Activated naive CD8-positive, alpha-beta T cell (primary cell): ENCODE data around the gene POLR1H.

Source experiments
- H3K27ac Mint-ChIP-seq: one replicate; pipeline ENCODE4 v1.8.0; 2021; ENCODE audit warnings: mixed read lengths
- H3K27me3 Mint-ChIP-seq: one replicate; pipeline ENCODE4 v1.8.0; 2021; ENCODE audit warnings: mixed read lengths
- H3K36me3 Mint-ChIP-seq: one replicate; pipeline ENCODE4 v1.8.0; 2021; ENCODE audit warnings: mixed read lengths
- H3K4me1 Mint-ChIP-seq: one replicate; pipeline ENCODE4 v1.8.0; 2021; ENCODE audit warnings: low read depth, mixed read lengths
- H3K4me3 Mint-ChIP-seq: one replicate; pipeline ENCODE4 v1.8.0; 2021; ENCODE audit warnings: mild to moderate bottlenecking, mixed read lengths
- H3K9me3 Mint-ChIP-seq: one replicate; pipeline ENCODE4 v1.8.0; 2021; ENCODE audit warnings: low read depth, mixed read lengths

Gene POLR1H

GRCh38 chr6:30042914-30043313 lies 18.2 kb upstream of the POLR1H start:
- Mint-ChIP-seq H3K4me1 (peaks cover 23% of the 10 kb centered on the region), H3K27me3 (no peaks in the 10 kb centered on the region), H3K27ac (no peak overlapping the region), H3K36me3 (peaks cover 7% of the 10 kb centered on the region), H3K9me3 (no peaks in the 10 kb centered on the region), H3K4me3 (no peak overlapping the region)

DNA sequence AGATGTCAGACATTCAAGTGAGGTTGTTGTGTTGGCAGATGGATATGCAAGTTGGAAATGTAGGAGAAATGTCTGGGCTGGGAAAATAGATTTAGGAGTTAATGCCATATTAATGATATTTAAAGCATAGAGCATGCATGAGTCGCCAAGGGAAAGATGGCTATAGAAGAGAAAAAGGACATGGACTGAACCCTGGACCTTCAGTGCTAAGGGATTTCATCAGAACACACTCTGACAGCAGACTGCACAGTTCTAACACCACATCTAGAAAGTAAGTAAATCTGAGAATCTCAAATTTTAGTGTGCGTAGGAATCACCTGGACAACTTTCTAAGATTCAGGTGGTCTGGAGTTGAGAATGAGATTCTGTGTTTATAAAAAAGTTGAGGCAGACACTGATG lies 17.3 kb upstream of the POLR1H start:
- H3K27ac Mint-ChIP-seq, result no peak overlapping the region

DNA sequence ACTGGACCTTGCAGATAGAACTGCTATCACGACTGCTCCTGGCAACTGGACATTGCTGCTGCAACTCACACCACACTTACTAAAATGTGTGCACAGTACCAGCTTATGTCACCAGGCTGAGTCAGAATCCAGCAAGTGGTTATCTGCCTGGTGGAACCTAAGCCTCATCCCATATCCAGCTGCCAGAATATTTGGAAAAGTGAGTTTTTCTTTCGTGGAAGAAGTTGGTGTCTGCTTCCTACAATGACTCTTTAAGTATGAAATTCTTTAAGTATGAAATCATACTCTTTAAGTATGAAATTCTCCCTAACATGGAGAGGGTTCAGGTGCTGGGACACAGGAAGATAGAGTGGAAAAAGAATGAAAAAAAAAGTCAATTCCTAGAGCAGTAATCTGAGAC lies 16.4 kb upstream of the POLR1H start:
- Mint-ChIP-seq H3K4me1 (peaks cover 23% of the 10 kb centered on the region), H3K9me3 (no peaks in the 10 kb centered on the region), H3K27ac (no peak overlapping the region), H3K36me3 (peaks cover 10% of the 10 kb centered on the region), H3K27me3 (no peaks in the 10 kb centered on the region), H3K4me3 (no peak overlapping the region)

More for the DNA sequence above, 17.3 kb upstream of the POLR1H start:
- Mint-ChIP-seq H3K36me3 (peaks cover 10% of the 10 kb centered on the region), H3K4me3 (no peak overlapping the region), H3K27me3 (no peaks in the 10 kb centered on the region), H3K4me1 (peaks cover 23% of the 10 kb centered on the region), H3K9me3 (no peaks in the 10 kb centered on the region)

GRCh38 chr6:30047220-30047619 lies 13.8 kb upstream of the POLR1H start:
- H3K36me3 Mint-ChIP-seq, result peaks cover 10% of the 10 kb centered on the region
- H3K27ac Mint-ChIP-seq, result peak overlapping the region; percentile 1
- no peaks in the 10 kb centered on the region for H3K27me3 Mint-ChIP-seq

DNA sequence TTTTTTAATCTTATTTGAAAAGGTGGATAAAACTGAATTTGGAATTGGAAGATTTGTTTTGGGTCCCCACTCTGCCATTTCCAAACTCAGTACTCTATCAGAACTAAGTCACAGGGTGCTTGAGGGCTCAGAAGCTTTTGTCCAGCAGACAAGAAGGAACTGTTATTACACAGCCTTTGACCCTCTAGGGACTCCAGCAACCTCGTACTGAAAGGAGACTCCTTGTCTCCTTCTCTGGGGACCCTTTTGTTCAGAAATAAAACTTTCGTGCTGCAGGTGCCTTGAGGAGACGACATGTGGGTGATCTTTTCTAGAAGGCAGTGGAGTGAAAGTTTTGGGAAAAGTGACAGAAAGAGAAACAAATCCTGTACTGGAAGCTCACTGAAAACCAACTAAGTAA lies 7.4 kb upstream of the POLR1H start:
- Mint-ChIP-seq H3K4me3 (no peak overlapping the region), H3K4me1 (peaks cover 13% of the 10 kb centered on the region), H3K27me3 (no peaks in the 10 kb centered on the region)

More at GRCh38 chr6:30047220-30047619, 13.8 kb upstream of the POLR1H start:
- H3K9me3 Mint-ChIP-seq, result no peaks in the 10 kb centered on the region
- no peak overlapping the region for H3K4me3 Mint-ChIP-seq
- peaks cover 23% of the 10 kb centered on the region for H3K4me1 Mint-ChIP-seq

GRCh38 chr6:30055513-30055912 lies 5.6 kb upstream of the POLR1H start:
- peaks cover 25% of the 10 kb centered on the region for H3K4me1 Mint-ChIP-seq
- H3K9me3 Mint-ChIP-seq, result no peaks in the 10 kb centered on the region
- peaks cover 4% of the 10 kb centered on the region for H3K36me3 Mint-ChIP-seq
- no peak overlapping the region for H3K4me3 Mint-ChIP-seq
- H3K27me3 Mint-ChIP-seq, result no peaks in the 10 kb centered on the region
- H3K27ac Mint-ChIP-seq, result no peak overlapping the region

More for the DNA sequence above, 7.4 kb upstream of the POLR1H start:
- no peaks in the 10 kb centered on the region for H3K9me3 Mint-ChIP-seq
- H3K36me3 Mint-ChIP-seq, result peaks cover 4% of the 10 kb centered on the region
- no peak overlapping the region for H3K27ac Mint-ChIP-seq

DNA sequence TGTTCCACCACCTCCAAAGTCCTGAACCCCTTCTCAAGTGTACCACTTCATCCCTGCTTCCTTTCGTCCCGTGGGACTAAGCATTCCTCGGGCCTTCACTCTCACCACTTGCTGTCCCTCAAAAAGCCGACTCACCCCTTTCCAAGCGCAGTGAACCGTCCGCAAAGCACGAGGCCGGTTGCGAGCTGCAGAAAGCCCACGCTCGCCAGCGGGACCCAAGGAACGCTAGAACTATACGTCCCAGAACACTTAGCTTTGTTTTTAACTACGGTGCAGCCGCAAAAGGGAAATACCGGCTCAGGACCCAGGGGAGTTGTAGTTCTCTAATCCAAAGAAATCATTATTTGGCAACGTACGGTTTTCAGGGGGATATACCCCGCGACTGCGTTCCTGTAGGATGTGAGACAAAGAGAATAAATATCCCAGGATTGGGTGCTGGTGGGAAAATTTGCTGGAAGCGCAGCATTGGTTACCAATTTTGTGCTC lies 416 bp upstream of the POLR1H start:
- H3K9me3 Mint-ChIP-seq, result no peaks in the 10 kb centered on the region
- H3K27ac Mint-ChIP-seq, result peak overlapping the region; percentile 96
- H3K36me3 Mint-ChIP-seq, result peaks cover 13% of the 10 kb centered on the region
- peak overlapping the region; percentile 99 for H3K4me3 Mint-ChIP-seq
- peaks cover 49% of the 10 kb centered on the region for H3K4me1 Mint-ChIP-seq
- no peaks in the 10 kb centered on the region for H3K27me3 Mint-ChIP-seq

GRCh38 chr6:30061858-30062458 lies 893 bp downstream of the POLR1H start:
- Mint-ChIP-seq H3K9me3 (no peaks in the 10 kb centered on the region), H3K27ac (peak overlapping the region; percentile 96), H3K4me1 (peaks cover 60% of the 10 kb centered on the region), H3K36me3 (peaks cover 13% of the 10 kb centered on the region), H3K27me3 (no peaks in the 10 kb centered on the region), H3K4me3 (peak overlapping the region; percentile 99)

- Mint-ChIP-seq H3K27ac (peak overlapping the region; percentile 96), H3K36me3 (peaks cover 13% of the 10 kb centered on the region), H3K4me1 (peaks cover 60% of the 10 kb centered on the region), H3K9me3 (no peaks in the 10 kb centered on the region), H3K4me3 (peak overlapping the region; percentile 99), H3K27me3 (no peaks in the 10 kb centered on the region)
These were observed 1.6 kb downstream of the POLR1H start for GRCh38 chr6:30062471-30063178.

DNA sequence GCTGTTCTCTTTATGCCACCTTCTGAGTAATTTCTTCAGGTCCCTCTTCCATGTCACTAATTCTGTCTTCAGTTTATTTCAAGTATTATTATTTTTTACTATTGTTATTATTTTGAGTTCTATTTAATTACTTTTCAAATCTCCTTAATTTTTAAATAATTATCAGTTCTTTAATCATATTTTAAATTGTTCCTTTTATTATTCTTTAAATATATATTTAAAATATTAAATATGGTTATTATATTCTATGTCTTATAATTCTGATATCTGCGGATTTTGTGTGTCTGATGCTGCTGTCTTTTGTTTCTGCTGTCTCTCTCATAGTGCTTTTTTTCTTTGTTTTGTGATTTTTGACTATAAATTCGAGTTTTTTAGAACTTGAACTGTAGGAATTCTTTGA lies 2.2 kb downstream of the POLR1H start:
- Mint-ChIP-seq H3K27me3 (no peaks in the 10 kb centered on the region), H3K4me1 (peaks cover 66% of the 10 kb centered on the region), H3K36me3 (peaks cover 13% of the 10 kb centered on the region), H3K4me3 (peak overlapping the region; percentile 99), H3K27ac (peak overlapping the region; percentile 70), H3K9me3 (no peaks in the 10 kb centered on the region)

DNA sequence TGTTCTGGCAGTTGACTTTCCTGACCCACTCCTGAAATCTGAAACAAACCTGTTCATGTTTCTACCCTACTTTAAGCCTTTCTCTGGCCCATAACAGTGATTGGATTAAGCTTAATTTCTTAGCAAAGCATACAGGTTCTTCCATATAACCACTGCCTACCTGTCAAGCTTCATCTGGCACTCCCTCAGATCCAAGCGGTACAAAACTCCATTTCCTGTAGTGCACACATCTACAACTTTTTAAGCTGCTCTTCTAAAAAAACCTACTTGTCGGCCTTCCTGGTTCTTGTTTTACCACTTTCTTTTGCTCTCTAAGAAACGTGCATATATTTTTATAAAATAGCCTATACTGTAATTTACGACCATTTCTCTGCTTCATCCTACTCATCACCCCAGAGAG lies 5.0 kb downstream of the POLR1H start:
- H3K36me3 Mint-ChIP-seq, result peaks cover 22% of the 10 kb centered on the region
- no peaks in the 10 kb centered on the region for H3K9me3 Mint-ChIP-seq
- peak overlapping the region; percentile 97 for H3K4me3 Mint-ChIP-seq
- peaks cover 69% of the 10 kb centered on the region for H3K4me1 Mint-ChIP-seq
- H3K27ac Mint-ChIP-seq, result peak overlapping the region; percentile 96
- H3K27me3 Mint-ChIP-seq, result peaks cover 5% of the 10 kb centered on the region

- H3K4me1 Mint-ChIP-seq, result peaks cover 68% of the 10 kb centered on the region
- peaks cover 8% of the 10 kb centered on the region for H3K27me3 Mint-ChIP-seq
- peak within 1 kb of the TSS; percentile 96 for H3K27ac Mint-ChIP-seq
- no peaks in the 10 kb centered on the region for H3K9me3 Mint-ChIP-seq
- peaks cover 25% of the 10 kb centered on the region for H3K36me3 Mint-ChIP-seq
- H3K4me3 Mint-ChIP-seq, result peak within 1 kb of the TSS; percentile 97
These were observed 5.8 kb downstream of the POLR1H start, which contains the start of gene PPP1R11 for GRCh38 chr6:30066577-30067459. Gene PPP1R11, plus strand, starts transcription at chr6:30067198. Its CDS starts 213 bp downstream, at chr6:30067411.

GRCh38 chr6:30067460-30068139 lies 6.5 kb downstream of the POLR1H start:
- Mint-ChIP-seq H3K4me3 (peak overlapping the region; percentile 97), H3K9me3 (no peaks in the 10 kb centered on the region), H3K36me3 (peaks cover 30% of the 10 kb centered on the region), H3K27ac (peak overlapping the region; percentile 96), H3K4me1 (peaks cover 66% of the 10 kb centered on the region), H3K27me3 (peaks cover 16% of the 10 kb centered on the region)

DNA sequence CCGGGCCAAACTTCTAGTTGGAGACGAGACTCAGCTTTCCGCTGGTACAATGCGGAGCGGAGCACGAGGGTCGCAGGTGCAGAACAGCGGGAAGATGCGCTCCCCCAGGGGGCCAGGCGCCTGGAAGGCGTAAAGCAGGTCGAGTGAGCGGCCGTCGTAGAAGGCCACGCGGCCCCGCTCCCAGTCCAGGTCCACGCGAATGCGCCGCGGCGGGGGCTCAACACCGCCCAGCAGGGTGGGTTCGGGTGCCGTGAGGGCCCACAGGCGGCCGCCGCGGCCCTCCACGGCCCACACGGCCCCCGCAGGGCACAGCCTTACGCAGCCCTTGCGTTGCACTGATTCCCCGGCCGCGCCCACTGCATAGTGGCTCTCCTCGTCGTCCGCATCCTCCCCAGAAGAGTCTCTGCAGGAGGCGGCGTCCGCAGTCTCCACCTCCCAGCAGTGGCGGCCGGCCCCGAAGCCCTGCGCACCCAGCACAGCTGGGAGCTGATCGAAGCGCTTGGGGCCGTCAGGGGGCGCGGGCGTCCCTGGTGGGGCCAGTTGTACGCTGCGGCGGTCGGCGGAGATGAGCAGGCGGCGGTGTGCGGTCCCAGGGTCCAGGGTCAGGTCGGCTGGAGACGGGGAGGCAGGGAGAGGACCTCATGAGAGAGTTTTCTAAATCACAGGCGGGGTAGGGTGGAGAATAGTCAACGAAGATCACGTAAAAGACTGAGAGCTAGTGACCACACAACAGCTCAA lies 10.2 kb downstream of the POLR1H start:
- peaks cover 23% of the 10 kb centered on the region for H3K36me3 Mint-ChIP-seq
- H3K4me1 Mint-ChIP-seq, result peaks cover 66% of the 10 kb centered on the region
- peaks cover 33% of the 10 kb centered on the region for H3K27me3 Mint-ChIP-seq
- H3K27ac Mint-ChIP-seq, result no peak overlapping the region
- no peaks in the 10 kb centered on the region for H3K9me3 Mint-ChIP-seq
- peak overlapping the region; percentile 1 for H3K4me3 Mint-ChIP-seq
